Endothelial cell of umbilical vein (primary cell): ENCODE results near the gene CGRRF1. TPM values are rescaled to one million over a fixed set of nuclear protein-coding genes. Genes with fewer than 3 reads are reported as not detected.

ENCODE experiments used
- BruUV-seq: library from RNA; stranded (reverse); fragments of 400-500 nt; replicated peaks from 2 replicates; lab custom pipeline; 2021; lab: Mats Ljungman, UMichigan
- CTCF ChIA-PET: fragments of 300-600, 350-600 bp; sonication (Branson Sonifier 250); formaldehyde crosslinking; loops from one replicate; lab custom pipeline; 2021; ENCODE audit warnings: antibody characterized with exemption, inconsistent platforms; lab: Charles Lee
- POLR2A ChIA-PET: fragments of 300-600, 350-600 bp; sonication (Branson Sonifier 250); formaldehyde crosslinking; loops from one replicate; lab custom pipeline; 2021; ENCODE audit warnings: antibody characterized with exemption, inconsistent platforms; lab: Charles Lee
- DNase-seq: peaks from one replicate; pipeline ENCODE4 v3.0.0-alpha.2; 2011; ENCODE audit warnings: low read depth, low spot score
- FAIRE-seq: peaks from 2 replicates; lab custom pipeline; 2011; peaks lifted over from hg19 to GRCh38; lab: Jason Lieb, UNC
- H2AFZ ChIP-seq: 2 replicates; pipeline ENCODE4 v1.6.0; 2012; ENCODE audit warnings: low read depth, low read length, control low read depth, inconsistent platforms
- H3K27ac ChIP-seq: 2 replicates; pipeline ENCODE4 v1.5.1; 2011; ENCODE audit warnings: low read depth, mild to moderate bottlenecking, control low read depth, low read length, moderate library complexity; ENCODE audit not compliant: insufficient read depth
- H3K27me3 ChIP-seq, 2 experiments: 2 replicates each; pipeline versions ENCODE4 v1.6.0 to v1.6.1; 2011; ENCODE audit warnings: low read length in 2 of 2, mixed read lengths in 1 of 2; ENCODE audit not compliant: control insufficient read depth in 2 of 2, insufficient read depth in 2 of 2
- H3K36me3 ChIP-seq, 2 experiments: 2 replicates in 1 of 2; 3 replicates in 1 of 2; pipeline ENCODE4 v1.5.1; 2011; ENCODE audit warnings: low read length in 2 of 2, mild to moderate bottlenecking in 1 of 2, moderate library complexity in 1 of 2; ENCODE audit not compliant: control insufficient read depth in 2 of 2, insufficient read depth in 2 of 2; ENCODE audit errors: extremely low read depth in 1 of 2
- H3K4me1 ChIP-seq: 3 replicates; pipeline ENCODE4 v1.5.1; 2011; ENCODE audit warnings: mild to moderate bottlenecking, low read length; ENCODE audit not compliant: control insufficient read depth, insufficient read depth; ENCODE audit errors: extremely low read depth
- H3K4me2 ChIP-seq: 2 replicates; pipeline ENCODE4 v1.6.1; 2011; ENCODE audit warnings: low read length, control low read depth, mixed read lengths; ENCODE audit not compliant: insufficient read depth
- H3K4me3 ChIP-seq, 3 experiments: fragments of 200-600 bp in 1 of 3; sonication (generic), shearing (Covaris generic) in 1 of 3; replicated peaks in 1 of 3; 2 replicates each; pipeline ENCODE4 v1.5.1; 2011 to 2016; ENCODE audit warnings: control low read depth in 3 of 3, low read length in 3 of 3, mild to moderate bottlenecking in 2 of 3, inconsistent platforms in 1 of 3, low read depth in 1 of 3, moderate library complexity in 1 of 3; ENCODE audit not compliant: insufficient read depth in 1 of 3
- H3K79me2 ChIP-seq: 2 replicates; pipeline ENCODE4 v1.6.0; 2012; ENCODE audit warnings: low read length, inconsistent platforms; ENCODE audit not compliant: control insufficient read depth, insufficient read depth
- H3K9ac ChIP-seq: replicated peaks from 2 replicates; pipeline ENCODE3; 2011; ENCODE audit warnings: low read length, control low read depth; ENCODE audit not compliant: insufficient read depth; ENCODE audit errors: extremely low read depth
- H3K9me1 ChIP-seq: replicated peaks from 3 replicates; pipeline ENCODE4 v1.6.0; 2011; ENCODE audit warnings: mild to moderate bottlenecking, low read length; ENCODE audit not compliant: control insufficient read depth, insufficient read depth; ENCODE audit errors: extremely low read depth
- H3K9me3 ChIP-seq: replicated peaks from 2 replicates; pipeline ENCODE4 v1.5.1; 2012; ENCODE audit warnings: low read length, inconsistent platforms; ENCODE audit not compliant: control insufficient read depth, insufficient read depth
- H4K20me1 ChIP-seq: replicated peaks from 2 replicates; pipeline ENCODE3; 2011; ENCODE audit warnings: mild to moderate bottlenecking, low read length; ENCODE audit not compliant: control insufficient read depth, insufficient read depth; ENCODE audit errors: extremely low read depth
- CTCF ChIP-seq, 2 donors: IDR thresholded peaks; 1 replicate in 1 of 2; 2 replicates in 1 of 2; pipeline ENCODE4 v1.5.1; 2011; ENCODE audit warnings: low read length in 2 of 2, mild to moderate bottlenecking in 2 of 2, moderate library complexity in 2 of 2, control low read depth in 1 of 2, inconsistent platforms in 1 of 2, low read depth in 1 of 2; ENCODE audit not compliant: insufficient read depth in 1 of 2; ENCODE audit errors: extremely low read depth in 1 of 2
- EZH2 ChIP-seq: IDR thresholded peaks from 2 replicates; pipeline ENCODE4 v1.6.1; 2012; ENCODE audit warnings: borderline replicate concordance, low read depth, mild to moderate bottlenecking, moderate library complexity, low read length, inconsistent platforms; ENCODE audit not compliant: severe bottlenecking
- FOS ChIP-seq: IDR thresholded peaks from 2 replicates; pipeline ENCODE4 v1.6.1; 2011; ENCODE audit warnings: mild to moderate bottlenecking, low read length, moderate library complexity, borderline replicate concordance; ENCODE audit not compliant: insufficient read depth
- GATA2 ChIP-seq: IDR thresholded peaks from 2 replicates; pipeline ENCODE4 v1.7.0; 2011; ENCODE audit warnings: low read depth, mild to moderate bottlenecking, moderate library complexity, mixed read lengths, low read length; ENCODE audit not compliant: insufficient read length, insufficient read depth
- JUN ChIP-seq: IDR thresholded peaks from 2 replicates; pipeline ENCODE4 v1.6.1; 2011; ENCODE audit warnings: borderline replicate concordance, low read depth; ENCODE audit not compliant: insufficient read length, insufficient read depth
- MAX ChIP-seq: IDR thresholded peaks from 2 replicates; pipeline ENCODE4 v1.6.1; 2011; ENCODE audit not compliant: insufficient read depth, insufficient read length
- MYC ChIP-seq: IDR thresholded peaks from one replicate; pipeline ENCODE4 v1.6.1; 2011; ENCODE audit warnings: mild to moderate bottlenecking, low read depth, low read length
- POLR2A ChIP-seq: IDR thresholded peaks from 2 replicates; pipeline ENCODE4 v1.6.1; 2012; ENCODE audit warnings: low read depth, mild to moderate bottlenecking, control low read depth, low read length
- POLR2AphosphoS5 ChIP-seq: IDR thresholded peaks from 2 replicates; pipeline ENCODE4 v1.6.1; 2012; ENCODE audit warnings: low read depth, mild to moderate bottlenecking, control low read depth, low read length, moderate library complexity; ENCODE audit not compliant: insufficient read depth
- dilution Hi-C: fragments of 300-500 bp; cut with MboI; formaldehyde crosslinking; loops from one replicate; pipeline ENCODE4 v1.15.0; 2019; ENCODE audit warnings: low sequenced_read_pairs; ENCODE audit not compliant: extremely low pct_ligation_motif_present
- intact Hi-C: fragments of 100-400 bp; cut with micrococcal nuclease; formaldehyde crosslinking; loops from one replicate; pipeline ENCODE4 v1.10.0; 2022
- polyA plus RNA-seq, 4 experiments: library from polyadenylated mRNA; depleted of rRNA in 3 of 4; stranded (reverse) in 3 of 4; unstranded in 1 of 4; fragments of >200 nt; gene quantifications; 2 replicates each; pipeline versions ENCODE4 v1.2.1 to v1.2.3, GENCODE V29; 2011 to 2012; ENCODE audit warnings: missing spikeins in 1 of 4
- total RNA-seq: library from RNA; stranded (reverse); gene quantifications from 2 replicates; pipeline ENCODE4 v1.2.3, GENCODE V29; 2021

Gene CGRRF1
- total and polyA plus RNA-seq, 2 donors (not counting 3 experiments of a cell fraction or from before 2014, with no cell fraction given) = 6.6 to 15.7 TPM

- Histone ChIP-seq H3K36me3 (peaks cover 5 to 8% of the 10 kb centered on the region in 2 experiments), H3K4me2 (no peak overlapping the region), H2AFZ (no peak overlapping the region), H3K27ac (no peak overlapping the region), H3K79me2 (peaks cover 3% of the 10 kb centered on the region), H3K9me3 (no peaks in the 10 kb centered on the region), H3K9me1 (no peaks in the 10 kb centered on the region), H4K20me1 (no peaks in the 10 kb centered on the region), H3K4me3 (no peak overlapping the region), H3K27me3 (no peaks in the 10 kb centered on the region), H3K9ac (no peak overlapping the region), H3K4me1 (peaks cover 1% of the 10 kb centered on the region)
- intact Hi-C loops = no loop called here
- no peak for FAIRE-seq
- dilution Hi-C loops = no loop called here
- TF ChIP-seq MAX (no peak), CTCF (IDR thresholded peaks at IDR 0.05; ENCODE audit: extremely low read depth in 1 of 2, insufficient read depth in 1 of 2, low read depth in 1 of 2, low read length in 2 of 2) (no peak), EZH2 (no peak), POLR2AphosphoS5 (no peak), JUN (no peak), FOS (no peak), GATA2 (no peak), MYC (no peak), POLR2A (no peak)
- ChIA-PET CTCF (interaction anchor here (2.2 kb wide), 1 partner anchor 15 kb away, joined by 8 read pairs; the partner anchor contains the start of gene CGRRF1), POLR2A (no interaction called here)
- BruUV-seq = no TSS peak
- no peak for DNase-seq
Observed at GRCh38 chr14:54524410-54524809, 14.7 kb downstream of the CGRRF1 start.
